ENCODE results near the gene SSH2. TPM values are rescaled to one million over a fixed set of nuclear protein-coding genes. Genes with fewer than 3 reads are reported as not detected.

Gene SSH2
- total RNA-seq, 1 donor from 2014 or later, result 39.1 TPM

DNA sequence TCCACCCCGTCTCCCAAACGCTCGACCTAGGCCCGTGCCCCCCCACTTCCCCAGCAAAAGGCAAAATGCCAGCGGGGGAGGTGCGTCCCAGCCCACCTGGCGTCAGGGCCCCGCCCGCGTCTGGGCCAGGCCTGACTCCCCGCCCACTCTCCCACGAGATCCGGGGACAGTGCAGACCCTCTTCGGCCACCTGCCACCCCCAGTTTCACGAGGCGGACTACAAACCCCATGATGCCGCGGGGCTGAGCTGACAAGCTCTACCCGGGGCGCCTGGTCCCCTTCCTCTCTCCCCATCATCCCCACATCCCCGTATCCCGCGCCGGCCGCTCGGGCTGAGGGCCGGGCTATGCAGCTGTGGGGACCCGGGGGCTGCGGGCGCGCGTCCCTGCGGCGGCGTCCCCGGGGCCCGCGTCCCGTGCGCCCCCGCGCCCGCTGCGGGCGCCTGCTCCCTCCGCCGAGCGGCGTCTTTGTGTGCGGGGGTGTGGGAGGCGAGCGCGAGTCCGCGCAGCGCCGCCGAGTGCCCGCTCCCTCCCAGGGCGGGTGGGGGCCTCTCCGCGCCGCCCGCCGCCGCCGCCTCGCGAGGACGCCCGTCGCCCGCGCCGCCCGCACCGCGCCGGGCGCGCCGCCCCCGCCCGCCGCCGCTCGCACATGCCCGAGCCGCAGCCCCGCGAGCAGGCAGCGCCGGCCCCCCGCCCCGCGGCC lies 337.0 kb downstream of the SSH2 start, which contains the start of gene ANKRD13B:
Gene ANKRD13B (plus strand): TSS at position 283 of the 702 bp plus-strand sequence. CDS start 490 bp downstream, outside the sequence.
- no peak for DNase-seq (ENCODE audit: low spot score)

DNA sequence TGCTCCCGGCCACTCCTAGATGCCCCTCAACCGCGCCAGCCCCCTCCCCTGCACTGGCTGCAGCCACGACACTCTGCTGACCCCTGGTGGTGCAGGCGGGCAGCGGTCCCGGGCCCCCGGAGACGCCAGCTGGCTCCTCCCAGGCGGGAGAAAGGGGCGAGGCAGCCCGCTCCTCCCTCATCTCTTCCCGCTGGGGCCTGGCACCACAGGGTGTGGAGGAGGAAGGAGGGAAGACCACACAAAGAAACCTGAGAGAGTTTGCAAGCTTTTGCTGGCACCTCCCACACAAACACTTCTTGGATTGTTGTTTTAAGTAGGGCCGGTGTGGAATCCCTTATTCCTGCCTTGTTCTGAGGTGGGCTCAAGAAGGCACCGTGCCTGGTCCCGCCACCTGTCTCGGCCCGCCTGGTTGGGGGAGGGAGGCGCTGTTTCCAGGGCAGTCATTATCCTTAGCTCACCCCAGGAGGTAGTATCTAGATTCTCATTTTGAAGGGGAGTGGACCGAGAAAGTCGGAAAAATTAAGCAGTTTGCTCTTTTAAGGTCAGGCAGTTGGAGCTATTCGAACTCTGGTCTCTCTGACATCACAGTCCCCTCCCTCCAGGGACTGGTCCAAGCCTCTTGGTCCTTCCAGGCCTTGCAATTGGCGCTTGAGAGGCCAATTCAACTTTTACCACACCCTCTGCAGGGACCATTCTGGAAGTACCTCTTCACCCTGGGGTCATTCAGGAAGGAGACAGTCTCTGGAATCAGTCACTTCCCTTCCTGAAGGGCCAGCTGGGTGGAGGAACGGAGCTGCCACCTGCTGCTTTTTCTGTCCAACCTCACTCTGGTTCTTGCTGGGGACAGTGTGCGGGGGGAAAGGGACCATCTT lies 338.1 kb downstream of the SSH2 start:
- DNase-seq (ENCODE audit: low spot score), result peak; percentile 95

DNA sequence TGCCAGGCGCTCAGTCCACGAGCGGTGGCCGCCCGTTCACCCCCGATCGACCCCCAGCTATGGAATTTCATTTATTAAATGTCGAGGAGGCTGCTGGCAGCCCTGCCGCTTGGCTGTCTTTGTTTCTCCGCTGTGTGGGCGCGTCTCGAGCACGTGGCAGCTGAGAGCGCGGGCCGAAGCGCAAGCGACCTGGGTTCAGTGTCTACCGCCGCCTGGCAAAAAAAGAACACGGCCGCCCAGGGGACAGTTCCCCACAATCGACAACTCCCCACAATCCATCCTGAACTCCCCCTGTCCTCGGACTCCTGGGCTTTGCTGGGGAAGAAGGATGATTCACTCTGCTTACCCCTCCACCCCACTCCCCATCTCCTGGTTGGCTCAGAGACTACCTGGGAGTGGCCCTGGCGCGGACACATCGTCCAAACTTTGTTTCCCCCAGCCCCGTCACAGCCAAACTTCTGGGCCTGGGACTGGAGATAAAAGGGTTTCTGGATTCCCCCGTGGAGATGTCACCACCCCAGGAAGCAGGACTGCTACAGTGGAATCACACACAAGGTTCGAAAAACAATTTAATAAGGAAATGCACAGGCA lies 338.8 kb downstream of the SSH2 start:
- no peak for DNase-seq (ENCODE audit: low spot score)

DNA sequence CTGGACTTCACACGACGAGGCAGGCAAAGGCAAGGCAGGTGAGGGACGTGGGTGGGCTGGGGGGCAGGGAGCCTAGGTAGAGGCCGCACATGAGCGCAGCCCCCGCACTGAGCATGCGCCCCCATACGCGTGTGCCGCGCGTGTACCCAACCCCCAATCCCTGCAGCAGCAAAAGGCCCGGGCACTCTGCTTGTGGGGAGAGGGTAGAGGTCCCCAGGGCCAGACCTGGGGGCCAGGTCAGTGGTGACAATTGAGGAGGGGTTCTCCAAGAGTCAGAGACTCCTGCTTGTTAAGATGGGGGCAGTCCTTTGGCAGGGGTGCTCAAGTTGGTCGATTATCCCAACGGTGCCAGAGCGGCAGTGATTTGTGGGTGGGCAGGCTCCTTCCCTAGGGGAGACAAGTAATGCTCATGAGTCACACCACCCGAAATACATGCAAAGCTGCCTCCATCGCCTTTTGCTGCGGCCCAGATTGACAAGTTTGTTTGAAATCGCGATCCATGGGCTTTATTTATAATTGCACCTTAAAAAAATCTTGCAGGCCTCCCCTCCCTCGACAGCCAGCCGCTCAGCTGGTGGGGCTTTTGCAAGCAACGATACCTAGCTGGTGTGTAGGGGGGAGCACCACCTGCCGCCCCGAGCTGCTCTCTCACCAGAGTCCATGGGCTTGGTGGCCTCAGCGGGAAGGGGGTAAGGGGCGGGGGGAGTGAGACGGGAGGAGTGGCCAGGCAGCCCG lies 339.4 kb downstream of the SSH2 start:
- DNase-seq (ENCODE audit: low spot score), result no peak

DNA sequence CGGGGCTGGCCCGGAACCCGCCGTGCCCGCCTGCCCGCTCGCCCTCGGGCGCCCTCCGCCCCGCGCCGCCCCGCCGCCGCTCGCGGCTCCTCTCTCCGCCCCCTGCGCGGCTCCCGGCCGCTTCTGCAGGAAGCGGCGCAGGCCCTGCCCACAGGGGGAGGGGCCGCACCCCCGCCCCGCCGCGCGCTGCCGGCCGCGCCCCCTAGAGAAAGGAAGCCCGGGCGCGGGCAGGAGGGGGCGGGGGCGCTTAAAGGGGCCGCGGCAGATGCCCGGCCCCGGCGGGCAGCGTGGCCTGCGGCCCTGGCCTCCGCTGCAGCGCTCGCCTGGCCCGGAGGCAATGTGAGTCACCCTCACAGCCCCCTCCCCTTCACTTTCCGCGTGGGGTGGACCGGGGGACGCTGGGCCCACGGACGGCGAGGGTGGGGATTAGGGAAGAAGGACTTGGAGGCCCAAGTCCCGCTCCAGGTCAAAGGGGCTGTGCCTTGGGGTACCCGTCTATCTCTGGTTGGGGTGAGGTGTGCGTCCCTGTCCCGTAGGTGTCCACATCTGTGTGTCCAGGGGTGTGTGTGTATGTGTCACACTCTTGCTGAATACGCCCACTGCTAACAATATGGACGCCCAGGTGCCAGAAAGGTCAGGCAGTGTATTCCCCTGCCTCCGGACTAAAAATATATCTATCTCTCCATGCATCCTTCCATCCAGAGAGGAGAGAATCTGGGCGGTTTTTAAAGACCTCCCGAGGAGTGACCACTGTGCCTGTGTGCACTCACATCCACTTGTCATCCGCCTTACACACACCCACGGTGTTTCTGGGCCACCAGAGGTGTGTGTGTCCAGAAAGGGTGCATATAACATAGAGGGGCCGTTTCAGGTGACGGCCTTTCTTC lies 340.3 kb downstream of the SSH2 start, which contains the start of gene GIT1:
Gene GIT1 (minus strand): TSS at position 125 of the 887 bp plus-strand sequence. CDS start 270 bp downstream, outside the sequence.
- DNase-seq (ENCODE audit: low spot score), result no peak

DNA sequence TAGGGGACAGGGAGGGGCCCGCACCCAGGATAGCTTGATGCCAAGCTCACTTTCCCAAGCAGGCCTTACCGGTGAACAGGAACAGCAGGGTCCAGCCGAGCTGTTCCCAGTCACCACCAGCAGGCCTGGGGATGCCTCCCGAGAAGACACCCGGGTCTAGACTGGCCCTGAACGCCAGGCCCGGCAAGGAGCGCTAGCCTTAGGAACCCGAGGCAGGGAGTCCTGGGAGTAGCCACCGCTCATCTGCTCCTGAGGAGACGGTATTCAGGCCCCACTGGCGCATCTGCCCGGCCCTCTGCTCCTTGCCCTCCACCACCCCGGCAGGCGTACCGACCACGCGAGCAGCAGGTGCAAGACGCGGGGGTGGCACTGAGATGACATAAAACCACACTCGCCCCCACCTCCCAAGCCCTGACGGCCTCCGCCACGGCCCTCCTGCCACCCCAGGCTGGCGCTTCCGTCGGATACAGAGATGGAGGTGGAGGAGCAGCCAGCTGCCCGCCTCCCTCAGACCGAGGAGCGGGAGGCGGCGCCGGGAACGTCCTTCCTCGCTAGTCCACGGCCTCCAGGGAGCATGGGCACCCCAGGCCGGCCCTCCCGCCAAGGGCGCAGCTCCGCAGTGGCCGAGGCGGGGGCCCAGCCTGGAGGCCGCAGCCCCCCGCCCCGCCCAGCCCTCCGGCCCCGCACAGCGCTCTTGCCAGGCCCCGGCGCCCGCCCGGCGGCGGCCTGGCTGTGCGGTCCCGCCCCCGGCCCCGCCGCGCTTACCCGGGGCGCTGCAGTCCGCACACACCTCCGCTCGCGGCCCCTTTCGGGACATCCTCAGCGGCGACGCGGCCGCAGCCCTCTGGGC lies 341.2 kb downstream of the SSH2 start:
- DNase-seq (ENCODE audit: low spot score), result no peak

DNA sequence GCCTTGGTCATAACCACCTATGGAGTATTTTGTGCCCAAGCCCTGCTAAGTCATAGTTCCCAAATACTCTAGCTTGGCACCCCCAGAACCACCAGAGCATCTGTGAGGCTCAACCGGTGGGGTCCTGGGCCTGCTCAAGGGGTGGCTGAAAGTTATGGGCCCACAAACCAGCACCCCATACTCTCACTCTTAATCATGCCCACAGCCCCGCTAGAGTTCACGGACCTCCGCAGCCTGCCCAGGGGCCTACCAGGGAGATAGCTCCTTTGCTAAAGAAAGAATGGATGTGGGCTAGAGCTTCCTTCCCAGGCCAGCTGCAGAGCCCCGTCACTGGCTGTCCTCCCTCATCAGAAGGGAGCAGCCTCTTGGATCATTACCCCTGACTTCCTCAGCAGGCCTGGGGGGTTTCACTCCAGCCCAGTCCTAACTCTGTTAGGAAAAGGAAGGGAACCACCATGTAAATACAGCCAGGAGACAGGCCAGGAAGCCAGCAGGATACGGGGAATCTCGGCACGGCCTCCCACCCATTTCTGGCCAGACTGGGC lies 341.9 kb downstream of the SSH2 start:
- DNase-seq (ENCODE audit: low spot score), result no peak

DNA sequence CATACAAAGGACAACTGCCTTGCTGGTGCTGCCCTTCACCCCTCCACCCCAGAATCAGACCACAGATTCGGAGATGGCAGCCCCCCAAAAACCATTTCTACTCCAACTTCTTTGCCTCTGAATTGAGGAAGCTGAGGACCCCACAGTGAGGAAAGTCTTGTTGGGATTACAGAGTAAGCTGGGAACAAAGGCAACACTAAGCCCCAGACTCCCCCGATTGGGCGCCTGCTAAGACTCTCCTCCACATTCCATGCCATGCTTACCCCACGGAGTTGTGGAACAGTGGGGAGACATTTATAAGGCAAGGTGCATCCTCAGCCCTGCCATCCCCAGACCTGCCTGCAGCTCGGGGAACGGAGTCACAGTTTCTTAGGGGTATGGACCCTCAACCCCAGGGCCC lies 342.4 kb downstream of the SSH2 start:
- DNase-seq (ENCODE audit: low spot score), result no peak

DNA sequence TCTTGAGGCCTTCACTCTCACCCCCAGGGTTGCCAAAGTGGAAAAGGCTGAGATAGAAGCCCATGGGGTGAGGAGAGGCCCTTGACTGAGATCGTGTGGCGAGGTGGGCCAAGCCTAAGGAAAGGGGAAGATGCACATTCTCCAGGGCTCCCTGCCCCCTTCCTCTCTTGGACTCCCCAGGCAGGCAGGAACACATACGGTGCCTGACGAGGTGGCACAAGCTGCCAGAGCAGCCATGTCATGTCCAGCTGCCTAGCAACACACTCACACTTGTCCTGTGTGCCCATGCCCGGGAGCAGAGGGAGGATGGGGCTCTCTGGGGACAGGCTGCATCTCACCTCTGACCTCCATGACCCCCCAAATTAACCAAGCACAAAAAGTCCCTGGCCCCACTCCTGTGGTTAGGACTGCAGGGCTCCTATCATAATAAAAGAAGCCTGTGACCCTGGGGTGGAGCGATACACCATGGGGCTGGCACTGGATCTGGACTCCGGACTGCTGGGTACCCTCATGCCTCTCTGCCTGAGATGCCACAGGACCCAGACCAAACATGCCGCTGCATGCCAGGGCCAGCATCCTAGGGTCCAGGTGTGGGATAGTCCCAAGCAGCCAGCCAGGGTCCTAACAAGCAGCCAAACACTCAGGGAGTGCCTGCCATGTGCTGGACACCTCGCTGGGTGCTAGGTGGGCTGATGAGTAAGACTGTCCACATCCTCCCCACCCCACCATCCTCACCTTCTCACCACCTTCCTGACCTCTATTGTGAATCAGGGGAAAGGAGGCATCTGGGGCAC lies 343.2 kb downstream of the SSH2 start:
- DNase-seq (ENCODE audit: low spot score), result no peak

DNA sequence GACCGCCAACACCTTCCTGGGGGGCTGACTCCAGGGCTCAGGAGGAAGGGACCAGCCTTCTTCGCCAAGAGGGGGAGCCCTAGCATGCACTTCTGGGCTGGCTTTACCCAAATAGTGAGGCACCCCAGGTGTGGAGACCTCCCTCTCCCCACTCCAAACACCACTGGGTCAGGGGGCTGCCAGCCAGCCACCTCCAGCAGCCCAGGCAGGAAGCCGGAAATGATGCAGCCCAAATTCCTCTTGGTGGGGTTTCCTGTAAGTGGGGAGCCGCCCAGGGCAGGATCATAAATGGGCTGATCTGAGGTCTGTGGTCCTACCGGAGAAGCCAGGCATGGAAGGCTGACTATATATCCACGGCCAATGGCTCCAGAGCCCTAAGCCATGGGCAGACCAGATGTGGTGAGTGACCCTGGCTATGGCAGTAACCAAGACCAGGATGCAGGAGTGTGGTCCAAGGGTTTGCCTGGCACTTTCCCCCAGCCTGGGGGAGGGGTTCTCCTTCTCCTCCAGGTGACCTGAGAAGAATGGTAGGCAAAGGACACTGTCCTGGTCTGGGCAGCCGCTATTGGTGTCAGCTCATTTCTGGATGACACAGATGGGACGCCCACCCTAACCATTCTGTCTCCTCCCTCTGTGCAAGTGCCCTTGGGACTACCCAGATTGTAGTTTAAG lies 344.8 kb downstream of the SSH2 start:
- DNase-seq (ENCODE audit: low spot score), result no peak

DNA sequence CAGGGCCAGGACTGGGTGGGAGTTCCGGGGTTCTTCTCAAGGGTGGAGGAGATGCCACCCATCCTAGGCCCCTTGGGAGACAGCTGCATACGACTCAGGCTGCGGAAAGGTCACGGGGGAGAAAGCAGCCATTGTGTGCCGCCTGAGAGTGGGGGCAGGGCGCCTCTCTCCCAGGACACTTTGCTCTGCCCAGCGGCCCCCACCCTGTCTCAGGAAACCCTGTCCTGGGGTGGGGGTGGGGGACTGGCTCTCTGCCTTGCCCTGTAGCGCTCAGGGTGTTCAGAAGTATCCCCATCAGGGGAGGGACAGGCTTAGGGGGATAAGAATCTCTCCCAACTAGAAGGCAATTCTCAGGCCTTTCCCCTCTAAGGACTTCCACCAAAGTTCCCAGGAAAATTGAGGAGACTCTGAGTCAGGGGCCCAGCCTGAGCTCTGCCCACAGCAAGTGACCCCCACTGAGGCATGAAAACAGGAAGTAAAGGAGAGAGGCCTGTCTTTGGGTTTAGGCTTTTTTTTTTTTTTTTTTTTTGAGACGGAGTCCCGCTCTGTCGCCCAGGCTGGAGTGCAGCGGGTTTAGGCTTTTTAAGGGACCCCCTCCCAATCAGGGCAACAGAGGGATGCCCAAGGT lies 345.5 kb downstream of the SSH2 start:
- no peak for DNase-seq (ENCODE audit: low spot score)

DNA sequence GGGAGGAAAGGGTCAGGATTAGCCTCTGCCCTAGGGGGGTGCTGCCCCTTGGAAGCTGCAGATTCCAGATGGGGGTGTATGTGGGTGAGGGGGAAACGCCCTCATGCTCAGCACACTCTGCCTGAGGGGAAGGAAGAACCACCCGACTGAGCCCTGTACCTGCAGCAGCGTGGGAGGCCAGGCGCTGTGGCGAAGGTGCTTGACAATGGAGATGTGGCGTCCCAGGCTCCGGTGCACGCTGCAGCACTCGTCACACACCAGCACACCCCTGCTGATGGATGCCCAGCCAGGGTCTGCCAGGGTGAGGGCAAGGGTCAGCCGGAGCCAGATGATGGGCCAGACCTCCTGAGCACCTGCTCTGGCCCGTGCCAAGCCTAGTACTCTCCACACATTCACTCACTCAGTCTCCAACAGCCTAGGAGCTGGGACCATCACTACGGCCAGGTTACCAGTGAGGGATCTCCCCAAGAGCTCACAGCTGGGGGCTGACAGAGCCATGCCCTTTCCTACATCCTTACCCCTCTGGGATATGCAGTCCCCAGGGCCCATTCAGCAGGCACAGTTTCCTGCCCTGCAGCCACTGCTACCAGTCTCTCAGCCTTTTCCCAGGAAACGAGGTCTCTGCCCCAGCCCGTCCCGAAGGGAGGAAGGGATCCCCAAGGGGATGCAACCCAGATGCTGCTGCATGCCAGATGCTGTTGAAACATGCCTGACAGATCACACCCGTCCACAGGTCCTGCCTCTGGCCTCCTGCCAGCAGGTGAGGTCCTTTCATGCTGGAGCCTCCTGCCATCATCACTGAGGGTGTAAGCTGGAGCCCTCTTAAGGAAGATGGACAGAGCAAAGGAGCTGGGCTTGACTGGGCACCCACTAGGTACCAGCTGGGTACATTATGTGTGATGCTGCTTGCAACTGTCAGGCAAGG lies 346.4 kb downstream of the SSH2 start:
- DNase-seq (ENCODE audit: low spot score), result no peak

DNA sequence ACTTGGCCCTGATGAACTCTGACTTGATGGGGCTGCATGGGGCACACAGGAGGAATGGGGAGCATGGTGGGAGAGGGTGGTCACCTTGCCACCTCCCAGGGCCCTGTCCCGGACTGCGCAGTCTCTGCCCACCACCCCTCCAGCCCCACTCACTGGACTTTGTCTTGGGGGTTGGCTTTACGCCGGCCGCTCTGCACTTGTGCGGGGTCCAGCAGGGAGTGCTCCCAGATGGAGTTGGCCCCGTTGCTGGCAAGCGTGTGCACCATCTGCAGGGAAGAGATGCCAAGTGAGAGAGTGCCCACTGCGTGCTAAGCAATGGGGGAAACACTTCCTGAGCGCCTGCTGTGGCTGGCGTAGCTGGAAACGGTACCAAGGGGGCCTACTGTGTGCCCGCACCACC lies 347.3 kb downstream of the SSH2 start:
- no peak for DNase-seq (ENCODE audit: low spot score)

DNA sequence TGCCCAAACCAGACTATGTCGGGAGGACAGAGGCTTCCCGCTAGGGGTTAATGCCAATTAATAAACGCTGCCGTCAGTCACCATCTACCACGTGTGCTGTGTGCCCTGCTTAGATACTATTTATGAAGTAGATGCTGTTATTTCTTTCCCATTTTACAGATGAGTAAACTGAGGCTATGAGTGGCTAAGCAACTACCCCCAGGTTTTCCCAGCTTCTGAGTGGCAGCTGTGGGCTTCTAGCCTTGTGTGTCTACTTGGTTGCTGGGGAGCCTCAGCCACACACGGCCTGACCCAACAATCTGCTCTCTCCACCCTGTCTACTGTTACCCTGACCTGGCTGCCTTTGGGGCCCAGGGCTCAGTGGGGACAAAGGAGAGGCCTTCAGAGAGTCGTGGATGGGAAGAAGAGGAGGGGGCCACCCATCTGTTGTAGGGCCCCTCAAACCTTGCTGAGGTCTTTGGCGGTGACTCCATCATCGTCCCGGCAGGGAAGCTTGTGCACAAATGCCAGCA lies 347.7 kb downstream of the SSH2 start:
- no peak for DNase-seq (ENCODE audit: low spot score)

DNA sequence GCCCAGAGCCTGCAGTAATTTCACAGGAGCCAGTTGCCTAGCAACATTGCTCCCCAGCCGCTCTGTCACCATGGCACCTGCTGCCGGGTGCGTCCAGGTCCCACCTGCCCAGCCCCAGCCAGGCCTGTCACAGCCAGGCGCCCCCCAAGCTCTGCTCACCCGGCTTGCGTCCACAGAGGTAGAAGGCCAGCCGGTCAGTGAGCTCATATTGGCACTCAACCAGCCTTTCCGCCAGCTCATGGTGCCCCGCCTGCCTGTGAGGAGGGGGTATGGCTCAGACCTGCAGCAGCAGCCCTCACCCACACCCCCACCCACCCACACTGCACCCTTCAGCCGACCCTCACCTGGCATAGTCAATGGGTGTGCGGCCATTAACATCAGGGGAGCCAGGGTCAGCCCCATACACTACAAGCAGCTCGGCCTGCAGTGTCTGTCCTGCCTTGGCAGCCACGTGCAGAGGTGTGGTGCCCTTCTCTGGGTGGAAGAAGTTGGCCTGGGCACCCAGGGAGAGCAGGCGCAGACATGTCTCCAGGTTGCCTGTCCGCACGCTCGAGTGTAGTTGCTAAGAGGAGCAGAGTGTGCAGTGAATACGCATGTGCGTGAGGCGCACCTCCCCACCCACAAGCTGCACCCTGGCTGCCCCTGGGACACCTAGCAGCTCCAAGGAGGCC lies 348.3 kb downstream of the SSH2 start:
- no peak for DNase-seq (ENCODE audit: low spot score)

Data from mesenteric fat pad (tissue), 1 donor.